GM10266 (cell line): Measurements from ENCODE around the gene LPAR1.

Source experiments
- DNase-seq: peaks from one replicate; pipeline ENCODE4 v3.0.0; 2012; ENCODE audit errors: extremely low spot score
- TF ChIP-seq, protein P1 (sequence below): IDR thresholded peaks from 2 replicates; pipeline ENCODE4 v1.5.1; 2012; ENCODE audit warnings: mild to moderate bottlenecking, low read depth; ENCODE audit not compliant: control insufficient read depth, insufficient read depth; ENCODE audit errors: missing control alignments

The LPAR1 gene

GRCh38 chr9:110936237-110936636 is 102.0 kb downstream of the LPAR1 start:
- TF ChIP-seq, protein P1, sequence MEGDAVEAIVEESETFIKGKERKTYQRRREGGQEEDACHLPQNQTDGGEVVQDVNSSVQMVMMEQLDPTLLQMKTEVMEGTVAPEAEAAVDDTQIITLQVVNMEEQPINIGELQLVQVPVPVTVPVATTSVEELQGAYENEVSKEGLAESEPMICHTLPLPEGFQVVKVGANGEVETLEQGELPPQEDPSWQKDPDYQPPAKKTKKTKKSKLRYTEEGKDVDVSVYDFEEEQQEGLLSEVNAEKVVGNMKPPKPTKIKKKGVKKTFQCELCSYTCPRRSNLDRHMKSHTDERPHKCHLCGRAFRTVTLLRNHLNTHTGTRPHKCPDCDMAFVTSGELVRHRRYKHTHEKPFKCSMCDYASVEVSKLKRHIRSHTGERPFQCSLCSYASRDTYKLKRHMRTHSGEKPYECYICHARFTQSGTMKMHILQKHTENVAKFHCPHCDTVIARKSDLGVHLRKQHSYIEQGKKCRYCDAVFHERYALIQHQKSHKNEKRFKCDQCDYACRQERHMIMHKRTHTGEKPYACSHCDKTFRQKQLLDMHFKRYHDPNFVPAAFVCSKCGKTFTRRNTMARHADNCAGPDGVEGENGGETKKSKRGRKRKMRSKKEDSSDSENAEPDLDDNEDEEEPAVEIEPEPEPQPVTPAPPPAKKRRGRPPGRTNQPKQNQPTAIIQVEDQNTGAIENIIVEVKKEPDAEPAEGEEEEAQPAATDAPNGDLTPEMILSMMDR = no peak

GRCh38 chr9:110935829-110936228 is 102.4 kb downstream of the LPAR1 start:
- DNase-seq = no peak
- TF ChIP-seq, protein P1 = no peak

More at GRCh38 chr9:110936237-110936636, 102.0 kb downstream of the LPAR1 start:
- DNase-seq = no peak

DNA sequence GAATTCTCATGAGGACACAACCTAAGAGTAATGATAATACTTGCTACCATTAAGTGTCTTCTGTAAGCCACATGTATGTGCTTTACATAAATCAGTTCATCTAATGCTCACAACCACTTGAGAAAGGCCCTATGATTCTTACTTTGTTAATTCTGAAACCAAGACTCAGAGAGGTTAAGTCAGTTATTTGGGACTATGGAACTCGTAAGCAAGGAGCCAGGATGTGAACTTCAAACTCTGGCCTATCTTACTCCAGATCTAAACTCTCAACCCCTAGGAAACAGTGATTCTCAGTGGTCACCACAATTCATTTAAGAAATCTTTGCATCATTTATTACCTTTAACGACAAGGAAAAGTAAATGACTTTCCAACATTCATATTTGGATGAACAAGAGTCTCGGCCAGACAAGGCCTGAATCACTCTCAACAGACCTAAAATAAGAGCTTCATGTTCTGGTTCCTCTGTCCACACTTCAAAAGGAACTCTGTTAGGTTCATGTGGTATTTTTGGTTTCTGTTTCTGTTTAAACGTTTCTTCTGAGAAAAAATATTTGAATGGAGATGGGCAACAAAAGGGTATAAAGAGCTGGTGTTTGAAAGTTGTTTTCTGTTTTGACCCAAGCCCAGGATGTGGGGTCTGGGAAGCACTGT is 104.8 kb downstream of the LPAR1 start:
- peak; percentile 33 for DNase-seq
- TF ChIP-seq, protein P1 = no peak

DNA sequence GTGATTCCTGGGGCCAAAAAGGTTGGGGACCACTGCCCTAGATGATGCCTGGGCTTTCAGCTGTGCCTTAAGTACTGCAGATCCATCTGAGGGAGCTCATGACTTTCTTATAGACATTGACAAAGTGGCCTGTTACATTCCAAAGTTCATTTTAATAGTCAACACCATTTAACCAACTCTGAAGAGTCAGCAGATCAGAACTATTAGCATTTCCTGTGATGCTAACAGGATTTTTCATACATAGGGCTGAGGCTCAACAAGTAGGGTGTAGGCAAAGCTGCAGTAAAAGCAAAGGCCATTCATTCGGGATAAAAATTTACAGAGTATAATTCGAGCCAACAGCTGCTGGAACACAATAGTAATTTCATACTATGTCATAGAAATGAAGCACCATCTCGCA is 105.4 kb downstream of the LPAR1 start:
- TF ChIP-seq, protein P1 = no peak

GRCh38 chr9:110928599-110928998 is 109.7 kb downstream of the LPAR1 start:
- no peak for DNase-seq
- TF ChIP-seq, protein P1 = no peak

More for the DNA sequence above, 105.4 kb downstream of the LPAR1 start:
- no peak for DNase-seq

DNA sequence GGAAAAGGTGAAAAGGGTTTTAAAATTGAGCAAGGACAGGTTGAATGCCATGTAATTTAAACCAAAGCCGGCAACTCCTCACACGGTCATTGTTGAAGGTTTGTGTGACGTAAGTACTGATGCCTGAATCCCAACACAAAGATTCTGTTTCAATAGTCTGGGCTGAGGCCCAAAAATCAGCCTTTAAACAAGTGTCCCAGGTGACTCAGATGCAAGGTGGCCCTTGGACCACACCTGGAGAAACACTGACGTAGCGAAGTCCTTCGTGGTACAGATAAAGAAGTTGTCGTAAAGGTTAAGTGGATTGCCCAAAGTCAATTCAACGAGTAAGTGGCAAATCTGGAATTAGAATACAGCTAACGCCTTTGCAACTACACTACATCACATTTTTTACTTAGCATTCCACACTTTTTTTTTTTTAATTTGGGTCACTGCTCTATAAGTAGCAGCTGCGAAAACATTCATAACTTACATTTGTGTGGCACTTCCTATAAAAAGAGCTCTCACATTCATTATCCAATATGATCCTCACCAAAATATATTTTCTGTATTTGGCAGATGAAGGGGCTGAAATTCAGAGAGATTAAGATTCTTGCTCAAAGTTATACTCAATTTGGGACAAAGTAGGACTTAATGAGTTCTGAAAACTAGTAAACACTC is 111.3 kb downstream of the LPAR1 start:
- no peak for DNase-seq
- TF ChIP-seq, protein P1 = no peak

DNA sequence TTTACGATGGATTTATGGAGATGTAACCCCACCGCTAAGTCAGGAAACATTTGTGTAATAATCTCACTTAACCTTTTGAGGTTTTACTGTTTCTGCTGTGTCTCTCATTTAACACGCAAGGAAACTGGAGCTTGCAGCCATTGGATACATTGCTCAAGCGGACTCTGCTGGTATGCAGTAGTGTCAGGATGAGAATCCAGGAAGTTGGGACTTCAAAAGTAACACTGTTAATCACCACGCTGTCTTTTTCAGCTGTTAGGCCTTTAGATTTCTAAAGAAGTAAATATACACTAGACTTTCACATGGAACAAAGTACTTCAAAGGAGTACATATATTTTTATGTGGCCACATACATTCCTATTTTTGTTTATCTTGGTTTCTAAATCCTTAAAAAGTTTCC is 114.7 kb downstream of the LPAR1 start:
- DNase-seq = no peak
- TF ChIP-seq, protein P1 = no peak
